GM18951 (cell line): ENCODE results near the gene CYP4F2.
"Not testable (repeated sequence)": the region's sequence is repeated elsewhere in the genome, so short reads cannot be mapped to it uniquely, and the experiment has no call there.

Experiments used
- POLR2A ChIP-seq: IDR thresholded peaks from 4 replicates; pipeline ENCODE4 v1.6.1; 2011; ENCODE audit warnings: mild to moderate bottlenecking; ENCODE audit not compliant: insufficient read length, insufficient read depth; ENCODE audit errors: extremely low read depth
- in situ Hi-C: fragments of 300-500 bp; cut with MboI; formaldehyde crosslinking; loops from one replicate; pipeline ENCODE4 v1.12.0; 2022; ENCODE audit warnings: low sequenced_read_pairs, mixed read lengths, inconsistent platforms; ENCODE audit not compliant: unreplicated experiment

Gene CYP4F2

GRCh38 chr19:15860522-15860921, 37.4 kb downstream of the CYP4F2 start:
- TF ChIP-seq POLR2A, result no peak
- in situ Hi-C loops, result no loop called here

- no peak for TF ChIP-seq POLR2A
- in situ Hi-C loops, result no loop called here
Observed at GRCh38 chr19:15859187-15859586, 38.7 kb downstream of the CYP4F2 start.

- in situ Hi-C loops, result no loop called here
Observed at GRCh38 chr19:15850385-15850784, 47.5 kb downstream of the CYP4F2 start.

GRCh38 chr19:15846923-15847322, 51.0 kb downstream of the CYP4F2 start:
- no peak for TF ChIP-seq POLR2A

More at GRCh38 chr19:15850385-15850784, 47.5 kb downstream of the CYP4F2 start:
- TF ChIP-seq POLR2A, result no peak

DNA sequence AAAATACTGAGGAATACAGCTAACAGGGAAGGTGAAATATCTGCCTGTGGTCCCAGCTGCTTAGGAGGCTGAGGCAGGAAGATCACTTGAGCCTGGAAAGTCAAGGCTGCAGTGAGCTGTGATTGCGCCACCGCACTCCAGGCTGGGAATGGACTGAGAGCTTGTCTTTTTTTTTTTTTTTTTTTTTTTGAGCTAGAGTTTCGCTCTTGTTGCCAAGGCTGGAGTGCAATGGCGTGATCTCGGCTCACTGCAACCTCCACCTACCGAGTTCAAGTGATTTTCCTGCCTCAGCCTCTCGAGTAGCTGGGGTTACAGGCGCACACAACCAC, 54.0 kb downstream of the CYP4F2 start:
- in situ Hi-C loops, result not testable (repeated sequence)

More at GRCh38 chr19:15846923-15847322, 51.0 kb downstream of the CYP4F2 start:
- in situ Hi-C loops, result no loop called here

GRCh38 chr19:15843203-15843893, 54.5 kb downstream of the CYP4F2 start:
- in situ Hi-C loops, result no loop called here
- no peak for TF ChIP-seq POLR2A

DNA sequence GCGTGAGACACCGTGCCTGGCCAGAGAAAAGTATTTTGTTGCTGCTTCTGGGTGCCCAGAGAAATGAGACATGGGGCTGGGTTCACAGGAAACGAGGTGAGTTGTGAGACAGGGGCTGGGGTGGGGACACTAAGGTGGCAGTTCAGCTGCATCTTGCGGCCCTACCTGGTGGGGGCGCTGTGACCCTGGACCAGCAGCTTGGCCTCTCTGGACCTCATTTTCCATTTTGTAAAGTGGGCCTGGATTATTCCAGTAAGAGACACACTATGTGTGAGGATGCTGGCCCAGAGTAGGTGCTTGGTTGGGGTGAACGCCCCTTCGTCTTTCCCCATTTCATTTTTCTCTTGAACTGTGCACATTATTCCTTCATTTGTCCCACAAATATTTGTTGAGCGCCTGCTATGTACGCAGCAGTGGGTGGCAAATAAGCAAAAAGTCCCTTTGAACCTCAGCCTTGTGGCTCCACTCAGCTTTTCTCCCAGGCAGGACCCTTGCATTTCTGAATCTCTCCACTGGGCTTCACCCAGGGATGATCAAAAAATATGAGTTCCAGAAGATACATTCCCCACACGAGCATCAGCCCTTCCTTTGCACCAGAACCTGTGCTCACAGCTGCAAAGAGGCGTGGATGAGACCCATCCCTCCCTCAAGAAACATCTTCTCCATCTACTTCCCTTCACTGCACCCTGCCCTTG, 55.9 kb downstream of the CYP4F2 start:
- in situ Hi-C loops, result no loop called here
- TF ChIP-seq POLR2A, result no peak

DNA sequence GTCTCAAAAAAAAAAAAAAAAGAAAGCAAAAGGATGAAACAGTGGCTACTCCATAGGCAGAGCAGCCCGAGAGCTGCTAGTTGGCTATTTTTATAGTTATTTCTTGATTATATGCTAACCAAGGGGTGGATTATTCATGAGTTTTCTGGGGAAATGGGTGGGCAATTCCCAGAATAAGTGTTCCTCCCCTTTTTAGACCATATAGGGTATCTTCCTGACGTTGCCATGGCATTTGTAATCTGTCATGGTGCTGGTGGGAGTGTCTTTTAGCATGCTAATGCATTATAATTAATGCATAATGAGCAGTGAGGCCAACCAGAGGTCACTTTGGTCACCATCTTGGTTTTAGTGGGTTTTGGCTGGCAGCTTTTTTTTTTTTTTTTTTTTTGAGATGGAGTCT, 57.0 kb downstream of the CYP4F2 start:
- no peak for TF ChIP-seq POLR2A
- in situ Hi-C loops, result no loop called here

- in situ Hi-C loops, result not testable (repeated sequence)
Observed at GRCh38 chr19:15839888-15840287, 58.0 kb downstream of the CYP4F2 start.

GRCh38 chr19:15838351-15838750, 59.5 kb downstream of the CYP4F2 start:
- in situ Hi-C loops, result no loop called here

GRCh38 chr19:15837221-15837731, 60.6 kb downstream of the CYP4F2 start:
- in situ Hi-C loops, result no loop called here
- no peak for TF ChIP-seq POLR2A

More at GRCh38 chr19:15838351-15838750, 59.5 kb downstream of the CYP4F2 start:
- TF ChIP-seq POLR2A, result no peak

DNA sequence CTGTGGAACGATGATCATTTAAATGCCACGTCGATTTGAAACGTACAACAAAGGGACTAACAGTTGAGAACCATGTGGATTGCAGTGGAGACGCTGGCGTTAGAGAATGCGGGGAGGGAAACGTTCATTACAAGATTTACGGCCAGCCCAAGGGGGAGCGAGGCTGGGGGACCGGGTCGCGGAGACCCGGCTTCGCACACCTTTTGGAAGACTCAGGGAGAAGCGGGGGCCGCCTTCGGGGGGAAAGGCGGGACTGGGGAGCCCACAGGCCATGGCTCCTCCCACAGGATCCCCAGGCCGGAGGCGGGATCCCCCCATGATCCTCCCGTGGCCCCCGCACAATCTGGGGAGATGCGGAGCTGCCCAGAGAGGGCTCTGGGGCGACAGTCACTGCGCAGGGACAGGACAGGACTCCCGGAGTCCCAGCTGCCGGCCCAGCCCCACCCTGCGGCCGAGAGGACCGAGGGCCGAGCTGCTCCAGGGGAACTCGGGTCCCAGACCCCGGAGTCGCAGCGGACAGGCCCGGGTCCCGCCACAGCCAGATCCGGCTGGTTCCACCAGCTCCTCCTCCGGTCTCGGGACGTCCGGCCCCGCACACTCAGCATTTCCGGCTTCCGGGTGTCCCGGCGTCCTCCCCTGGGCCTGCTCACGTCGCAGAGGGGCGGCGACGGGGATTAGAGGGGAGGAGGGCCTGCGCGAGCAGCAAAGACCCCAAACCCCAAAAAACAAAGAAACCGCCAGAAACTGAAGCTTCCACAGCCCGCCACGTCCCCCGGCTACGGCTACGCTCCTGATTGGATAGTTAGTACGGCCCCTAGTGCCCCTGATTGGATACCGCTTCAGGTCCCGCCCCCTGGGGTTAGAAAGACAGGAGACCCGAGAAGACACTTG, 61.3 kb downstream of the CYP4F2 start:
- TF ChIP-seq POLR2A, result peak; percentile 90

DNA sequence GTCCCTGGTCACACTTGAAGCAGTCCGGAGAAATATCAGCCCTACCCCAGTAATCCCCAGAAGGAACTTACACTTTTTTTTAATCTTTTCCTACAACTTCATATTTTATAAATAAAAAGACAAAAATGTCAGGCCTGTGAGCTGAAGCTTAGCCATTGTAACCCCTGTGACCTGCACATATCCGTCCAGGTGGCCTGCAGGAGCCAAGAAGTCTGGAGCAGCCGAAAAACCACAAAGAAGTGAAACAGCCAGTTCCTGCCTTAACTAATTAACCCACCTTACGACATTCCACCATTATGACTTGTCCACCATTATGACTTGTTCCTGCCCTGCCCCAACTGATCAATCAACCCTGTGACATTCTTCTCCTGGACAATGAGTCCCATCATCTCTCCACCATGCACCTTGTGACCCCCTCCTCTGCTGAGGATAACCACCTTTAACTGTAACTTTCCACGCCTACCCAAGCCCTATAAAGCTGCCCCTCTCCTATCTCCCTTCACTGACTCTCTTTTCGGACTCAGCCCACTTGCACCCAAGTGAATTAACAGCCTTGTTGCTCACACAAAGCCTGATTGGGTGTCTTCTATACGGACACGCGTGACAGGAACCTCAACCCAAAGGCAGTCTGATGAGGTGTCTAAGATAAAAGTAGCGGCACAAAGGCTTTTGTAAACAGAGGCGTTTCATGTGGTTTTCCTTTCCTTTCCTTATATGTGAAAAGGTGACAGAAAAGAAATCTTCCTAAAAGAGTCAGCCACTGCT, 62.1 kb downstream of the CYP4F2 start:
- in situ Hi-C loops, result not testable (repeated sequence)

More for the DNA sequence above, 61.3 kb downstream of the CYP4F2 start:
- in situ Hi-C loops, result no loop called here

DNA sequence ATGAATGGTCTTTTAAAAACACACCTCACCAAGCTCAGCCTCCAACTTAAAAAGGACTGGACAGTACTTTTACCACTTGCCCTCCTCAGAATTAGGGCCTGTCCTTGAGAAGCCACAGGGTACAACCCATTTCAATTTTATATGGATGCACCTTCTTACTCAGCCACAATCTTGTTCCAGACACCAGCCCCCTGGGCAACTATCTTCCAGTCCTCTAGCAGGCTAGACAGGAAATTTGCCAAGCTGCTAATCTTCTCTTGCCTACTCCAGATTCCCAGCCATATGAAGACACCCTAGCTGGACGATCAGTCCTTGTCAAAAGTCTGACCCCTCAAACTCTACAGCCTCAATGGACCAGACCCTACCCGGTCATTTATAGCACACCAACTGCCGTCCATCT, 63.6 kb downstream of the CYP4F2 start:
- in situ Hi-C loops, result not testable (repeated sequence)
